GM21381 (cell line): Measurements from ENCODE around the gene MMP2.

Experiments
- ATAC-seq: cut with Tn5 transposase; IDR thresholded peaks from one replicate; pipeline ENCODE4 v1.9.1; 2021; ENCODE audit warnings: mild to moderate bottlenecking, moderate library complexity; ENCODE audit not compliant: unreplicated experiment

The MMP2 gene

DNA sequence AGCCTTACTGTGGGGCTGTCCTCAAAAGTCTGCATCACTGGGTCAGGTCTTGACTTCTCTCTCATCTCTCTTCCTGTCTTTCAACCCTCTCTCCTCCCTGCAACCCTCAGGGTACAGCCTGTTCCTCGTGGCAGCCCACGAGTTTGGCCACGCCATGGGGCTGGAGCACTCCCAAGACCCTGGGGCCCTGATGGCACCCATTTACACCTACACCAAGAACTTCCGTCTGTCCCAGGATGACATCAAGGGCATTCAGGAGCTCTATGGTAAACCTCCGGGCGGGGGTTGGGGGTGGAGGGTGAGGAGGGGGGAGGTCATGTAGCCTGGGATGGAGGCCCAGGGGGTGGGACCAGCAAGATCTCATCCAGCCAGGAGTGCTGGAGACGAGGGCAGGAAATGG is 12.7 kb downstream of the MMP2 start:
- no peak for ATAC-seq

DNA sequence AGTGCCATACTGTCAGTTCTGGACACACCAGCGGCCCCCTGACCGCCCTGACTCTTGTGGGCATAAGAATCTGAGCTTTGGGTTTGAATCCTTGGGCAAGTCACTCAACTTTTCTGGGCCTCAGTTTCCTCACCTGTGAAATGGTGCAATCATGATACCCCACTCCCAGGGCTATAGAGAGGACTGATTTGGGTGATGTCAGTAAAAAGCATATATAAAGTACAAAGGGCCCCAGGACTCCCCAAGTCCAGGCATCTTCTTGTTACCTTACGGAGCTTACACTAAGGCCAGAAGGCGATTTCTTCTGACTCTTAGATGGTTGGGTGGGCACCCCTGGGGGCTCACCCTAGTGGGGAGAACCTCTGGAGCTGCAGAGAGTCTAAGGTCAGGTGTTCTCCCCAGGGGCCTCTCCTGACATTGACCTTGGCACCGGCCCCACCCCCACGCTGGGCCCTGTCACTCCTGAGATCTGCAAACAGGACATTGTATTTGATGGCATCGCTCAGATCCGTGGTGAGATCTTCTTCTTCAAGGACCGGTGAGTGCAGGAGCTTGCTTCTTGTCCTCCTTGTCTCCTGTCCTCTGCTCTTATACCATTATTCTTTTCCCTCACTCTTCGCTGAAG is 13.9 kb downstream of the MMP2 start:
- ATAC-seq: no peak

- ATAC-seq: no peak
Observed at GRCh38 chr16:55494994-55495421, 16.0 kb downstream of the MMP2 start.

GRCh38 chr16:55495616-55496289 is 16.8 kb downstream of the MMP2 start:
- ATAC-seq: no peak

- ATAC-seq: no peak
Observed at GRCh38 chr16:55496509-55497145, 17.6 kb downstream of the MMP2 start.

- ATAC-seq: no peak
Observed at GRCh38 chr16:55497558-55497957, 18.6 kb downstream of the MMP2 start.

DNA sequence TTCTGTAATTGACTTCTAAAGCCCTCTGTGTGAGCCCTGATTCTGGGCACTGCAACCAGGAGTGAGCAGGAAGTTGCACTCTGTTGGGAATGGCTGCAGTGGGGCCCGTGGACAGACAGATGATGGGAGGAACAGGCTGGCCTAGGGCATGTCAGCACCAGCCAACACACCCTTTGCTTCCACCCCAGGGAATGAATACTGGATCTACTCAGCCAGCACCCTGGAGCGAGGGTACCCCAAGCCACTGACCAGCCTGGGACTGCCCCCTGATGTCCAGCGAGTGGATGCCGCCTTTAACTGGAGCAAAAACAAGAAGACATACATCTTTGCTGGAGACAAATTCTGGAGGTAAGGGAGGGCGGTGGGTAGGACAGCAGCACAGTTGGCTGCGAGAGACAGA is 19.1 kb downstream of the MMP2 start:
- ATAC-seq: no peak

DNA sequence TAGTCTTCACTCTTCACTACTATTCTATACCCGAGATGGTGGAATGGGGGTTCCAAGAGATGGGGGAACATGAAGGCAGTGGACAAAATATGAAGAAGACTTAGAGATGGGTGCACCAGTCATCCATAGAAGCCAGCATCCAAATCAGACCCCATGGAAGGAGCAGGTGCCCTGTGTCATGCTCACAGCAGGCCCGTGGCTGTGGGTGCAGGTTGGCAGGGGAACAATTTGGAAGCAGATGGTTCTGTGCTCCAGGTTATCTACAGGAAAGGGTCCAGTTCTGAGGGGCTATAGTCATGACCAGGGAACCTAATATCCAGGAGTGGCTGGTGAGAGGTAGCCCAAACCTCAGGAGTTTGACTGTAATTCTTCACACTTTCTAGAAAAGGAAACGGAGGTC is 20.3 kb downstream of the MMP2 start:
- ATAC-seq: no peak

GRCh38 chr16:55499951-55500529 is 21.0 kb downstream of the MMP2 start:
- ATAC-seq: no peak

- no peak for ATAC-seq
Observed at GRCh38 chr16:55500530-55501011, 21.6 kb downstream of the MMP2 start.

- ATAC-seq: no peak
Observed at GRCh38 chr16:55501549-55502322, 22.7 kb downstream of the MMP2 start.

- no peak for ATAC-seq
Observed at GRCh38 chr16:55502801-55503366, 23.9 kb downstream of the MMP2 start.

DNA sequence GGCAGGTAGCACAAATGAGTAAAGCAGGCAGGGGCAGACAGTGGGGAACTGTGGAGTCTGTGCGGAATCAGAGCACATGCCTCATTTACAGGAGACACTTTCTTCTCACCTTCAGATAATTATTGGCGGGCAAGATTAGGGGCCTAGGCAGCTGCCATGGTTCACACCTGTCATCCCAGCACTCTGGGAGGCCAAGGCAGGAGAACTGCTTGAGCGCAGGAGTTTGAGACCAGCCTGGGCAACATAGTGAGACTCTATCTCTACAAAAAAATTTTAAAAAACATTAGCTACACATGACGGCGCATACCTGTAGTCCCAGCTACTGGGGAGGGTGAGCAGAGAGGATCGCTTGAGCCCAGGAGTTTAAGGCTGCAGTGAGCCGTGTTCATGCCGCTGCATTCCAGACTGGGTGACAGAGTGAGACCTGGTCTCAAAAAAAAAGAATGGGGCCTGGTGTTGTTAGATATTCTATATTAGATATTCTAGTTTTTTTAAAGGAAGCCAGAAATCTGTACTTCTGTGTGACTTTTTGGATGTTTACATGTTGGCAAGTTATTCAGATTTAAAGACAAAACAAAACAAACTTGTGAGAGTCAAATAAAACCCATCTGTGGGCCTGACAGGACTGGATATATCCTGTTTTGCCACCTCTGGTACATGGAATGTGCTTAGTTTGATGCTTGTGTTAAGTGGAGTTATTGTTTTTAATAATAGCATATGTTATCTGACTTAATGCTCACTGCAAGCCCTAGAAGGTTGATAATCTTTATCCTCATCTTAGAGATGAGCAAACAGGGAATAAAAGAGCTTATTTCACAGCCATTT is 24.9 kb downstream of the MMP2 start:
- no peak for ATAC-seq

DNA sequence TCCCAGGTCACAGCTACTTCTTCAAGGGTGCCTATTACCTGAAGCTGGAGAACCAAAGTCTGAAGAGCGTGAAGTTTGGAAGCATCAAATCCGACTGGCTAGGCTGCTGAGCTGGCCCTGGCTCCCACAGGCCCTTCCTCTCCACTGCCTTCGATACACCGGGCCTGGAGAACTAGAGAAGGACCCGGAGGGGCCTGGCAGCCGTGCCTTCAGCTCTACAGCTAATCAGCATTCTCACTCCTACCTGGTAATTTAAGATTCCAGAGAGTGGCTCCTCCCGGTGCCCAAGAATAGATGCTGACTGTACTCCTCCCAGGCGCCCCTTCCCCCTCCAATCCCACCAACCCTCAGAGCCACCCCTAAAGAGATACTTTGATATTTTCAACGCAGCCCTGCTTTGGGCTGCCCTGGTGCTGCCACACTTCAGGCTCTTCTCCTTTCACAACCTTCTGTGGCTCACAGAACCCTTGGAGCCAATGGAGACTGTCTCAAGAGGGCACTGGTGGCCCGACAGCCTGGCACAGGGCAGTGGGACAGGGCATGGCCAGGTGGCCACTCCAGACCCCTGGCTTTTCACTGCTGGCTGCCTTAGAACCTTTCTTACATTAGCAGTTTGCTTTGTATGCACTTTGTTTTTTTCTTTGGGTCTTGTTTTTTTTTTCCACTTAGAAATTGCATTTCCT is 26.5 kb downstream of the MMP2 start:
- no peak for ATAC-seq

- no peak for ATAC-seq
Observed at GRCh38 chr16:55506083-55506482, 27.1 kb downstream of the MMP2 start.

GRCh38 chr16:55506708-55507107 is 27.7 kb downstream of the MMP2 start:
- no peak for ATAC-seq

DNA sequence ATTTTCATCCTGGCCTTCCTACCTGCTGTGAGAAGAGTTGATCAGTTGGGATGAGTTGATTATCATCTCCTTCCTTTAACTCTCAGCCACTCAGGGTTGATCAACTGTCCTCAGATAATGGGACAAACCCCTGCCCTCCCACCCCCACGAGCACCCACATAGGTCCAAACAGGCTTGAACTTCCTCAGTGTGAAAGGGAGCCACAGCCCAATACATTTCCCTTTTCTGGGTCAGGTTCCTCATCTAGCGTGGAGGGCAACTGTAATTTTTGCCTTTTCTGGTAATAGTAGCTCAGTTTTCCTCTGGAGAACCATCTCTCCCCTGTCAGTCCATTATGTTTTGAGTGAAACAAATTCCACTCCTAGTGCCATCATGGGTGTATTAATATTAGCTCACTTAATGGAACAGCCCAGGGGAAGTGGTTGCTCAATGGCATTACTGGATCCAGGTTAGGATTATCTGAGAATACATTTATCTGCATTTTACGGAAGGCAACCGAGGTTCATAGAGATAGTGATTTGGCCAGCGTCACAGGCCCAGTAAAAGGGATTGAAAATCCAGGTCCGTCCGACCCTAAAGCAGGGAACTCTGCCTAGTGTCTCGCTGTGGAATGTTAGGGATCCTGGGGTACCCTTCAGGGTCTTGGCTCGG is 29.4 kb downstream of the MMP2 start:
- no peak for ATAC-seq
